GM12892 (cell line): ENCODE data around the gene LPIN3.

Experiments used
- POLR2A ChIP-seq: IDR thresholded peaks from 2 replicates; pipeline ENCODE4 v1.6.1; 2011; ENCODE audit warnings: low read depth, low read length, control low read depth
- POLR2AphosphoS5 ChIP-seq: IDR thresholded peaks from 2 replicates; pipeline ENCODE4 v1.6.1; 2011; ENCODE audit warnings: low read depth, low read length, control low read depth
- TAF1 ChIP-seq: IDR thresholded peaks from 2 replicates; pipeline ENCODE4 v1.6.1; 2011; ENCODE audit warnings: low read depth, mild to moderate bottlenecking, control low read depth, low read length, borderline replicate concordance

DNA sequence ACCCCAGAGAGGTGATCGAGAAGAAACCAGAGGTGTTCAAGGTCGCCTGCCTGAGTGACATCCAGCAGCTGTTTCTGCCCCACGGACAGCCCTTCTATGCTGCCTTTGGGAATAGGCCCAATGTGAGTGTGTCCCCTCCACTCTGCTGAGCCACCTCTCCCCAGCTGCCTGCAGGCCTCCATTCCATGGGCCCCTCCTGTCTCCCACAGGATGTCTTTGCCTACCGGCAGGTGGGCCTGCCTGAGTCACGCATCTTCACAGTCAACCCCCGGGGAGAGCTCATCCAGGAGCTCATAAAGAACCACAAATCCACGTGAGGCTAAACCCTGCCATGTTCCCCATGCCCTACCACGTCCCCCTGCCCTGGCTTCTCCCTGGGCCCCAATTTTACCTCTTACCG lies 17.6 kb downstream of the LPIN3 start:
- TF ChIP-seq POLR2A (no peak), TAF1 (no peak), POLR2AphosphoS5 (no peak)
